ENCODE results near the gene SFN. TPM values are rescaled to one million over a fixed set of nuclear protein-coding genes. Genes with fewer than 3 reads are reported as not detected.

SFN gene
- 704 and 1,068 TPM in 2 replicates for total RNA-seq

GRCh38 chr1:26862781-26863684, at the start of gene SFN:
Gene SFN, plus strand, starts transcription at chr1:26863149. Its CDS starts 64 bp downstream, at chr1:26863213.

DNA sequence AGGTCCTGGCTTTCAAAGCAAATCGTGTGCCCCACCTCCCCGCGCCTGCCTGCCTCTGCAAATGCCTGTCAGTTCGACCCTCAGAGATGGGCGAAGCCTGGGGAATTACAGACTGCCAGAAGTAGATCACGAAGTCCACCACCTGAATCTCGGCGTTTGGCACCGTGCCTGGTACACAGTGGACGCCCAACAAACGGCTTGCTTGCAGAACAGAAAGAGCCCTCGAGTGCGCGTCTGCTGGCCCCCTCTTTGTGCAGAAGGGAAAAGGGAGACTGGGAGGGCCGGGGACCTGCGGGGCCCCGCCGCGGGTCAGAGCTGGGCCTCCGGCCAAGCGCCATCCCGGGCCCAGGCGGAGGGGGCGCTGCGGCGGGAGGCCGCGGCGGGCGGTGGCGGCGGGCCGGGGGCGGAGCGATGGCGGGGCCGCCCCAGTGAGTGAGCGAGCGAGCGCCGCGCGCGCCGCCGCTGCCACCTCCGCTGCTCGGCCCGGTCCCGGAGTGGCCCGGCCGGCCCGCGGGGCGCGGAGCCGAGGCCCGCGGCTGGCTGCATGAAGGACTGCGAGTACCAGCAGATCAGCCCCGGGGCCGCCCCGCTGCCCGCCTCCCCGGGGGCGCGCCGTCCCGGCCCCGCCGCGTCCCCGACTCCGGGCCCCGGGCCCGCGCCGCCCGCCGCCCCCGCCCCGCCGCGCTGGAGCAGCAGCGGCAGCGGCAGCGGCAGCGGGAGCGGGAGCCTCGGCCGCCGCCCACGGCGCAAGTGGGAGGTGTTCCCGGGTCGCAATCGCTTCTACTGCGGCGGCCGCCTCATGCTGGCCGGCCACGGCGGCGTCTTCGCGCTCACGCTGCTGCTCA, 36.5 kb upstream of the SFN start, which contains the start of gene ZDHHC18:
ZDHHC18 (plus strand) TSS at position 428 of the 845 bp plus-strand sequence; CDS start at position 545, 117 bp downstream.

GRCh38 chr1:26889551-26890466, 26.9 kb downstream of the SFN start, which contains the start of gene GPN2:
Gene GPN2, minus strand, starts transcription at chr1:26890283. Its CDS starts 187 bp downstream, at chr1:26890096.

GRCh38 chr1:26900001-26900814, 37.3 kb downstream of the SFN start, which contains the start of gene GPATCH3:
Gene GPATCH3, minus strand, starts transcription at chr1:26900467. Its CDS starts 25 bp downstream, at chr1:26900442.

Other genes starting within 250 kb of the SFN start
- 10.4 and 13.6 TPM in 2 replicates for gene ARID1A, start 167.1 kb upstream of the SFN start, total RNA-seq
- 16.1 and 21.5 TPM in 2 replicates for gene PIGV, start 75.2 kb upstream of the SFN start, total RNA-seq
- gene ZDHHC18, start 36.5 kb upstream of the SFN start, total RNA-seq, result 7.7 and 13.5 TPM in 2 replicates
- gene GPN2, start 27.1 kb downstream of the SFN start, total RNA-seq, result 8.4 and 9.2 TPM in 2 replicates
- gene GPATCH3, start 37.3 kb downstream of the SFN start, total RNA-seq, result 5.1 and 8.4 TPM in 2 replicates
- gene NR0B2, start 50.8 kb downstream of the SFN start, total RNA-seq, result not detected in 2 replicates
- 11.9 and 18.8 TPM in 2 replicates for gene NUDC, start 58.6 kb downstream of the SFN start, total RNA-seq
- 14.2 and 21.1 TPM in 2 replicates for gene KDF1, start 97.3 kb downstream of the SFN start, total RNA-seq
- gene TRNP1, start 130.5 kb downstream of the SFN start, total RNA-seq, result 26.0 and 42.2 TPM in 2 replicates
- gene TENT5B, start 149.7 kb downstream of the SFN start, total RNA-seq, result 50.1 and 60.7 TPM in 2 replicates